Thyroid gland (tissue), 4 donors: ENCODE data around the gene CDC14A. TPM values are rescaled to one million over a fixed set of nuclear protein-coding genes. Genes with fewer than 3 reads are reported as not detected.

Experiments used
- DNase-seq, 2 donors: peaks; one replicate each; pipeline ENCODE4 v3.0.0-alpha.2; 2019
- H3K27ac ChIP-seq, 3 donors: fragments of 200-600 bp; sonication (generic); 1 replicate in 2 of 3; 2 replicates in 1 of 3; pipeline ENCODE4 v1.5.1; 2016 to 2019; ENCODE audit warnings: mild to moderate bottlenecking in 1 of 3, moderate library complexity in 1 of 3
- H3K27me3 ChIP-seq: fragments of 200-600 bp; sonication (generic); one replicate; pipeline ENCODE4 v1.5.1; 2019
- H3K36me3 ChIP-seq, 2 donors: fragments of 200-600 bp; sonication (generic); one replicate each; pipeline ENCODE4 v1.5.1; 2016 to 2019
- H3K4me1 ChIP-seq, 2 donors: fragments of 200-600 bp; sonication (generic); one replicate each; pipeline ENCODE4 v1.5.1; 2017 to 2019
- H3K4me3 ChIP-seq, 3 donors: fragments of 200-600 bp; sonication (generic); replicated peaks in 1 of 3; 1 replicate in 2 of 3; 2 replicates in 1 of 3; pipeline ENCODE4 v1.5.1; 2016; ENCODE audit warnings: mild to moderate bottlenecking in 1 of 3
- H3K9me3 ChIP-seq: fragments of 200-600 bp; sonication (generic); one replicate; pipeline ENCODE4 v1.5.1; 2017
- POLR2A ChIP-seq, 2 donors: fragments of 450-650 bp; IDR thresholded peaks; one replicate each; pipeline ENCODE4 v1.6.1; 2017; ENCODE audit warnings: antibody characterized with exemption in 2 of 2, mild to moderate bottlenecking in 2 of 2, moderate library complexity in 1 of 2
- WGBS, 2 donors: methylation state at CpG; one replicate each; pipeline ENCODE4 v1.1.5; 2017; 5-methylcytosine and 5-hydroxymethylcytosine counted together
- intact Hi-C: fragments of 100-400 bp; cut with DNase I; formaldehyde crosslinking; loops from one replicate; pipeline ENCODE4 v1.15.1; 2023
- total RNA-seq, 4 donors: library from RNA; depleted of rRNA; stranded (reverse); fragments of >200 nt; gene quantifications; one replicate each; pipeline ENCODE4 v1.2.3, GENCODE V29; 2016
- TF ChIP-seq, protein P1 (sequence below), 6 experiments: fragments of 200-600 bp in 3 of 6; fragments of 450-650 bp in 3 of 6; sonication (generic) in 3 of 6; IDR thresholded peaks; one replicate each; pipeline ENCODE4 v1.5.1; 2016 to 2019; ENCODE audit warnings: antibody characterized with exemption in 6 of 6, mild to moderate bottlenecking in 2 of 6, inconsistent platforms in 1 of 6, moderate library complexity in 1 of 6

Gene CDC14A
- total RNA-seq, 4 donors from 2014 or later: 17.1 to 32.8 (median 28.0) TPM

DNA sequence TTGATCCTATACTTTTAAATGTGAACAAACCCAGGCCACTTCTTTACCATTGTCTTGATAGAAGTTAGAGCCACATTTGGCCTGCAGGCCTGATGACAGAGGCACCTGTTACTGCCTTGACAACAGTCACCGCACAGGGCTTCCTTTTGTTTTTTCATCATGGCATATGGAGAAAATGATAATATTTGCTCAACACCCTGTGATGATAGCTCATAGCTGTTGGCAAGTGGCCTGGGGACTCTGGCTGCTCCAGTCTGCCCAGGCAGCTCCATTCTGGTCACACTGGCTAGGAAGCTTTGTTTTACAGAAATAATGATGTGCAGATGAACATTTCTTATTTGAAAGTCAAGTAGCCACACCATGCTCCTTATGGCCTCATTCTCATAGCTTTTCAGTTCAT is 96.1 kb downstream of the CDC14A start:
- Histone ChIP-seq H3K4me3 (no peak overlapping the region), H3K27ac (no peak overlapping the region), H3K36me3 (no peaks in the 10 kb centered on the region), H3K4me1 (no peaks in the 10 kb centered on the region), H3K27me3 (no peaks in the 10 kb centered on the region), H3K9me3 (no peaks in the 10 kb centered on the region)
- intact Hi-C loops: no loop called here
- no peak for TF ChIP-seq POLR2A (IDR thresholded peaks at IDR 0.05)
- TF ChIP-seq, protein P1, sequence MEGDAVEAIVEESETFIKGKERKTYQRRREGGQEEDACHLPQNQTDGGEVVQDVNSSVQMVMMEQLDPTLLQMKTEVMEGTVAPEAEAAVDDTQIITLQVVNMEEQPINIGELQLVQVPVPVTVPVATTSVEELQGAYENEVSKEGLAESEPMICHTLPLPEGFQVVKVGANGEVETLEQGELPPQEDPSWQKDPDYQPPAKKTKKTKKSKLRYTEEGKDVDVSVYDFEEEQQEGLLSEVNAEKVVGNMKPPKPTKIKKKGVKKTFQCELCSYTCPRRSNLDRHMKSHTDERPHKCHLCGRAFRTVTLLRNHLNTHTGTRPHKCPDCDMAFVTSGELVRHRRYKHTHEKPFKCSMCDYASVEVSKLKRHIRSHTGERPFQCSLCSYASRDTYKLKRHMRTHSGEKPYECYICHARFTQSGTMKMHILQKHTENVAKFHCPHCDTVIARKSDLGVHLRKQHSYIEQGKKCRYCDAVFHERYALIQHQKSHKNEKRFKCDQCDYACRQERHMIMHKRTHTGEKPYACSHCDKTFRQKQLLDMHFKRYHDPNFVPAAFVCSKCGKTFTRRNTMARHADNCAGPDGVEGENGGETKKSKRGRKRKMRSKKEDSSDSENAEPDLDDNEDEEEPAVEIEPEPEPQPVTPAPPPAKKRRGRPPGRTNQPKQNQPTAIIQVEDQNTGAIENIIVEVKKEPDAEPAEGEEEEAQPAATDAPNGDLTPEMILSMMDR (IDR thresholded peaks at IDR 0.05): no peak
- no peak for DNase-seq
- WGBS, 2 donors: 97 to 100% methylated on average over 1 of the region's 1 CpG

DNA sequence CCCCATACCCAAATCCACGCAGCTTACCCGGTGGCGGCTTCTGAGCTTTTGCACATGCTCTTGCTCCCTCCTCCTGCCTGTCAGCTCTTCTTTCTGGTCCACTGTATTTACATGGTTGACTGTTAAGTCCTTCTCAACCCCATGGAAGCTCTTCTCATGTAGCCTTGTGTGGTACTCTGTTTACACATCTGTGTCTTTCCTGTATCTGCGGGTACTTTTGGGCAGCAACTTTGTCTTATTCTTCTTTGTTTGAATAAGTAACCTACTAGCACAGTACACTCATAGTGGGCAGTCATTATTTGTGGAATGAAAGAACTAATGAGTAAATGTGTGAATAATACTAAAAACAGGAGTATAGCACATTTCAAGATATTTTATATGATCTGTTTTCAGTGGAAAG is 97.2 kb downstream of the CDC14A start:
- H3K9me3 ChIP-seq: no peaks in the 10 kb centered on the region
- H3K4me1 ChIP-seq: no peaks in the 10 kb centered on the region
- intact Hi-C loops: no loop called here
- H3K36me3 ChIP-seq: no peaks in the 10 kb centered on the region
- no peak overlapping the region for H3K4me3 ChIP-seq
- TF ChIP-seq, protein P1 (IDR thresholded peaks at IDR 0.05): no peak
- no peak for TF ChIP-seq POLR2A (IDR thresholded peaks at IDR 0.05)
- H3K27me3 ChIP-seq: no peaks in the 10 kb centered on the region
- WGBS, 2 donors: 75 to 83% methylated on average over 4 of the region's 4 CpGs
- no peak for DNase-seq
- no peak overlapping the region for H3K27ac ChIP-seq

DNA sequence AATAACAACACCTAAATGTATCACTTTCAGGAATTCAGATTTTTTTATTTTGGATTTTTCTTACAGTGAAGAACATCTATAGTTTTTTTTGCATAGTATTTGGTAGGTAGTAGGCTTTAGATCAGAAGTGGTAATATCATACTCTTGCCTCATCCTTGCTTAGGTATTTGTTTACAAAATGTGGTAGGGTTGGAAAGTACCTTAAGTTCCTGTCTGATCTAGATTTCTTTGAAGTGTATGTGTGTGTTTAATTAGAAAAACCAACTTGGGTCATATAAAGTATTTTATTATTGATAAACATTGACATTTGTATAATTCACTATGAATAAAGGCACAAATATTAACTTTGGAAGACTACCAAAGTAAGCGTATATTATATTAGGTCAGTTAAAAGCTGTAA is 100.3 kb downstream of the CDC14A start:
- no peaks in the 10 kb centered on the region for H3K9me3 ChIP-seq
- H3K27me3 ChIP-seq: no peaks in the 10 kb centered on the region
- TF ChIP-seq POLR2A (IDR thresholded peaks at IDR 0.05): no peak
- TF ChIP-seq, protein P1 (IDR thresholded peaks at IDR 0.05): no peak
- no peaks in the 10 kb centered on the region for H3K4me1 ChIP-seq
- 88 to 95% methylated on average over 1 of the region's 1 CpG for WGBS, 2 donors
- no peak for DNase-seq
- no peaks in the 10 kb centered on the region for H3K36me3 ChIP-seq
- H3K27ac ChIP-seq: no peak overlapping the region
- H3K4me3 ChIP-seq: no peak overlapping the region
- intact Hi-C loops: loop anchor here (5.0 to 10.0 kb wide), 3 partner anchors 178 to 645 kb away; no protein-coding TSS in a partner anchor

DNA sequence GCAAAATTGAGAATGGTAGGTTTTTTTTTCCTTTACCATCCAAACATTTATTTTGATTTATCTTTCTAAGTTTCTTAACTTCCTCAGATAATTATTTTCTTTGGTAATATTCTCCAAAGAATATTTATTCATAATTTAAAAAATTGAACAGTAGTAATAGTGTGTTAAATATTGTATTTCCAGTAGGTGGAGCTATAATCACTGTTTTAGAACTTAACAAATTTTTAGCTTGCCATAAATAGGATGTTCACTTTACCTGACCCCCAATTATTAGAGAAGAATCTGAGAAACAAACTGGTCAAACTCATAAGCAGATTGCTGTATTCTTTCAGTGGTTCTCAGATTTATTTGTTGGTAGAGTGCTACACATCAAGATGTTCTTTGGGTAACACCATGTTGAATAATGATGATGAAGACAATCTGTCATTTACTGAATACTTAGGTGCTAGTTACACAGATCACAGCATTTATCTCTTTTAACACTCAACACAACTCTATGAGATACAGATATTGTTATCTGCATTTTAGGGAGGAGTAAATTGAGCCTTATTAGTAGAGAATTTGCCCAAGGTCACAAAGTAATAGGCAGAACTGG is 103.3 kb downstream of the CDC14A start:
- Histone ChIP-seq H3K27me3 (no peaks in the 10 kb centered on the region), H3K4me1 (no peaks in the 10 kb centered on the region), H3K36me3 (no peaks in the 10 kb centered on the region), H3K27ac (no peak overlapping the region), H3K9me3 (no peaks in the 10 kb centered on the region), H3K4me3 (no peak overlapping the region)
- DNase-seq: no peak
- TF ChIP-seq POLR2A (IDR thresholded peaks at IDR 0.05): no peak
- TF ChIP-seq, protein P1 (IDR thresholded peaks at IDR 0.05): peak in 4 of 6 experiments; percentile 35 to 60 (median 46)
- intact Hi-C loops: loop anchor here (10.0 kb wide), 2 partner anchors 181 to 409 kb away; no protein-coding TSS in a partner anchor

DNA sequence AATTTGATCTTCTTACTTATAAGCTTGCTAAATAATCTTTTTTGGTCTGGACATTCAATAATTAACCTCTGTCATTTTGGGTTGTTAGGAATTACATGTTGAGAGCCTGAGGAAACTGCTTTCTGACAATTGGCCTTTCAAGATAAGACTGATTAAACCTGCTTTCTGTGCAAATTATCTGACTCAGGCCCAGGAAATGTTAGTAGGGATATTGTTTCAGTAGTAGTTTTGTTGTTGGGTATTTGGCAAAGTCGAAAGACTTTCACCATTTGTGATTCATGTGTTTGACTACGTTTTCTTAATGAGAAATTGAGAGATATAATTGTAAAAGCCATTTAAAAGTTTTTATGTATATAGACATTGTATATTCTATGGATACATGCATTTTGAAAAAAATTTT is 104.6 kb downstream of the CDC14A start:
- intact Hi-C loops: loop anchor here (10.0 kb wide), 2 partner anchors 182 to 408 kb away; no protein-coding TSS in a partner anchor
- Histone ChIP-seq H3K4me3 (no peak overlapping the region), H3K9me3 (no peaks in the 10 kb centered on the region), H3K36me3 (no peaks in the 10 kb centered on the region), H3K4me1 (peaks cover 0 to 6% of the 10 kb centered on the region in 2 donors), H3K27ac (no peak overlapping the region), H3K27me3 (no peaks in the 10 kb centered on the region)
- no peak for TF ChIP-seq POLR2A (IDR thresholded peaks at IDR 0.05)
- TF ChIP-seq, protein P1 (IDR thresholded peaks at IDR 0.05): no peak
- no peak for DNase-seq
- 93 to 94% methylated on average over 2 of the region's 2 CpGs for WGBS, 2 donors
